Stomach smooth muscle (tissue), 2 donors: Measurements from ENCODE around the gene MYRFL.
"Not testable (repeated sequence)": the region's sequence is repeated elsewhere in the genome, so short reads cannot be mapped to it uniquely, and the experiment has no call there.

Source experiments
- H3K27ac ChIP-seq: one replicate; pipeline ENCODE4 v1.7.0; 2013; ENCODE audit warnings: mild to moderate bottlenecking, low read length, inconsistent platforms
- H3K27me3 ChIP-seq, 2 donors: one replicate each; pipeline ENCODE4 v1.7.0; 2013; ENCODE audit warnings: low read length in 2 of 2; ENCODE audit not compliant: insufficient read depth in 2 of 2, control insufficient read depth in 1 of 2
- H3K36me3 ChIP-seq, 2 donors: one replicate each; pipeline ENCODE4 v1.7.0; 2013; ENCODE audit warnings: low read length in 2 of 2; ENCODE audit not compliant: control insufficient read depth in 2 of 2, insufficient read depth in 2 of 2
- H3K4me1 ChIP-seq: one replicate; pipeline ENCODE4 v1.7.0; 2013; ENCODE audit warnings: low read length; ENCODE audit not compliant: control insufficient read depth, insufficient read depth
- H3K4me3 ChIP-seq, 2 donors: one replicate each; pipeline ENCODE4 v1.7.0; 2013; ENCODE audit warnings: low read length in 2 of 2
- H3K9ac ChIP-seq, 2 donors: one replicate each; pipeline ENCODE4 v1.7.0; 2013; ENCODE audit warnings: low read length in 2 of 2, mild to moderate bottlenecking in 1 of 2
- H3K9me3 ChIP-seq, 2 donors: one replicate each; pipeline ENCODE4 v1.7.0; 2013; ENCODE audit warnings: low read length in 2 of 2; ENCODE audit not compliant: control insufficient read depth in 2 of 2
- donor health status: healthy.
- donor health status: Pancreatic carcinoma.

Gene MYRFL

DNA sequence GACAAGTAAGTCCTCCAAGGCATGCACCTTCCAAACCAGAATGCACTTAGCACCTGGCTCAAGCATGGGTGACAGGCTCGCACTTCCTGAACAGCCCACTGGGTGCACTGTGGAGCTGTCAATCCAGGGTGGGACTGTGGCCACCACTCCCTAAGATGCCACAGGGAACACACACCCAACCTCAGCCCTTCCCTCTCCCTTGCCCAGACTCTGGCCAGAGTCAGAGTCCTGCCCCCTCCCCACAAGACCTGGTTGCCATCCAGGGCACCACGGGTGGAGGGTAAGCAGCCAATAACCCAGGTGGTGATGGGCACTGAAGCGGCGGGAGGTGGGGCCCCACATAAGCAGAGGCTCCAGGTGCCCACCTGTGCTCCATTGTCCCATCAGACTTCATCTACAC, 160.6 kb downstream of the MYRFL start:
- no peaks in the 10 kb centered on the region for H3K36me3 ChIP-seq

DNA sequence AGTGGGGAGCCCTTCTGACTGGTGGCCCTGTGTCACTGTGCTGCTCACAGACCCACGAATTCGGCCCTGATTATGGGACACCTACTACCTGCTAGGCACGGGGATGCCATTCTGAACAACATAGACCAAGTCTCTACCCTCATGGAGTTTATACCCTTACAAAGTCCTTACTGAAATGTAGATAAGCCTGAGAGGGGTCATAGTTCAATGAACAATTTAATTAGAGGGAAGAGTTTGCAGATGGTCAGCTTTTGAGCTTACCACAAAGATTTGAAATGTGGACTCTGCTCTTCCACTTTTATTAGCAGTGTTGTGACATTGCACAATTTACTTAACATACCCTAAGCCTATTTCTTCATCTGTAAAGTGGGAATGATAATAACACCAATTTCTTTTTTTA, 161.1 kb downstream of the MYRFL start:
- Histone ChIP-seq H3K9ac (no peak overlapping the region), H3K27me3 (no peaks in the 10 kb centered on the region), H3K4me1 (no peaks in the 10 kb centered on the region), H3K36me3 (no peaks in the 10 kb centered on the region), H3K9me3 (no peaks in the 10 kb centered on the region), H3K4me3 (no peak overlapping the region), H3K27ac (no peak overlapping the region)

More for the DNA sequence above, 160.6 kb downstream of the MYRFL start:
- H3K27ac ChIP-seq: no peak overlapping the region
- no peaks in the 10 kb centered on the region for H3K4me1 ChIP-seq
- no peak overlapping the region for H3K4me3 ChIP-seq
- H3K9ac ChIP-seq: no peak overlapping the region
- H3K9me3 ChIP-seq: no peaks in the 10 kb centered on the region
- H3K27me3 ChIP-seq: no peaks in the 10 kb centered on the region

DNA sequence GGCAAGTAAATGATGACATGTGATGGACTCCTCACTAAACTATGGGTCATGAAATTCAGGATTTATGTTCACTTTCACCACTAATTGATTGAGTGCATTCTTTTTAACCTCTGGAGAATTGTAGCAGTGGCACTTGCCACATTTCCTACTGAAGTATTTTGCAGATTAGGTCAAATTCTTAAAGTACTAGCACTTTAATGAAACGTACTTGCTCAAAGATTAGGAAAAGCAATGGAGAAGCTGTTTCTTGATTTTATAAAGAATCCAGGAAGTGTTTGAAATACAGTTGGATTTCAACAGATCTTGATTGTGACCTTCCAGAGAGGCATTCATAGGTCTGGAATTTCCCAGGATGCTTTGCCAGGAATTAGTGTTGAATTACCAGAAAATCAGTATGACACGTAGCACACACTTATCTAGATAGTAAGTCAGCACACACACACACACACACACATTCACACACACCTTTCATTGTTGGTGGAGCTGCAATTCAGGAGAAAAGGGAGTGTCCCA, 162.6 kb downstream of the MYRFL start:
- Histone ChIP-seq H3K9me3 (no peaks in the 10 kb centered on the region), H3K27ac (no peak overlapping the region), H3K27me3 (no peaks in the 10 kb centered on the region), H3K4me1 (no peaks in the 10 kb centered on the region), H3K36me3 (no peaks in the 10 kb centered on the region), H3K4me3 (no peak overlapping the region), H3K9ac (no peak overlapping the region)

DNA sequence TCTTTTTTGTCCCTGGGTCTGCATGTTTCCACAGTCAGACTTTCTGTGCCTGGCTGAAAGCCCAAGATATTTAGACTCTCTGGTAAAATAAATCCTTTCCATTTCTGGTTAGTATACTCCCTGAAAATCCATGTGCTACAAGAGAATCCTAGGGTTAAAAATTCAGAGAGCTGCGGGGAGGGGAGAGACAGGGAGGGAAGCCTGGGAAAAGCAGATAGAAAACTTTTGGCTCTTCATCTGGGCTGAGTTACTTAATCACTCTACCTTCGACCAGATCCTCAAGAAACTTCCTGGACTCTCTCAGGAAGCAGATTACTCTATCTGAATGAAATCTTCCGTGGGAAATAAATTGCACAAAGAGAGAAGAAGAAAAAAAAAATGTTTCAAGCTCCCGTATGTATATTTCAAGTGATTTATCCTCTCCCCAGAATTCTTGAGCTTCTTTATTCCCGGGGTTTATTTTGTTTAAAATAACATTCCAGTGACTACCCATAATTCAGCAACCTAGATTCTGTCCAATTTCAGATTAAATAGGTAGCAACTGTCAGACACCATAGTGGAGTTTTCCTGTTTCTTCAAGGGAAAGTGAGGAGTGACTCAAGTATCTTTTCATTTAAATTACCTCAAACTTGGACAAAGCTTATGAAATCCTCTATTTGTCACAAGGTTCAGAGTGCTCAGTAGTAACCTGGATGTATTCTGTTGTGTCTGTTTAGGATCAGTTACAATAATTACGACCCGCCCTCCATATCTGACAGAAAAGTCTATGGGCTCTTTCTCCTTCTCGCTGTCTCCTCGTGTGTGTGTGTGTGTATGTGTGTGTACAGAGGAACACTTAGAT, 163.7 kb downstream of the MYRFL start:
- Histone ChIP-seq H3K9ac (peak overlapping the region in 1 of 2 donors; percentile 14), H3K36me3 (no peaks in the 10 kb centered on the region), H3K27me3 (no peaks in the 10 kb centered on the region), H3K27ac (no peak overlapping the region), H3K9me3 (no peaks in the 10 kb centered on the region), H3K4me3 (no peak overlapping the region), H3K4me1 (no peaks in the 10 kb centered on the region)

DNA sequence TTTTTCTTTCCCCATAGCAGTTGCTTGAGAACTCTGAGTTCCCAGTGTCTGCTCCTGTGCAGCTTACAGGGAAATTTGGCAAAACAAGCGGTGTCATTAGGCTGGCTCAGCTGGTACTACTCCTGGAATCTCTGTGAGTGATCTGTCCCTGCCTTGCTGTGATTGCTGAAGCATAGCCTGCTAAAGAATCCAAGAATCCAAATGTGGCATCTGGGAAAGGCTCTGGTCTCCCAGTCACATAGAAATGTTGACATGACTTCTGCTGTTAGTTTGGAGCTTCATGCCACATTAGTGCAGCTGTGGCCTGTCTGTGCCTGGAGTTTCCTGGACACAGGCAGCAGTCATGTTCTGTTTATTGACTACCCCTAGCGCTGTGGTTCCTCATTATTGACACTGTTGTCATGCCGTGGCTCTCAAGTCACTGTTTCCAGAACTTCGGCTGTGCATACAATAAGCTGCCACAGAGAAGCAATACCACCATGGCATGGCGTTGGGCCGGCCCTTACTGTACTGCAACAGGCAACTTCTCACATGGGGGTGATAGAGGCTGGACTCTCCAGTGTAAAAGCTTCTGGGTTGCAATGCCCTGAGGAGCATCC, 166.8 kb downstream of the MYRFL start:
- no peak overlapping the region for H3K27ac ChIP-seq
- no peaks in the 10 kb centered on the region for H3K27me3 ChIP-seq

DNA sequence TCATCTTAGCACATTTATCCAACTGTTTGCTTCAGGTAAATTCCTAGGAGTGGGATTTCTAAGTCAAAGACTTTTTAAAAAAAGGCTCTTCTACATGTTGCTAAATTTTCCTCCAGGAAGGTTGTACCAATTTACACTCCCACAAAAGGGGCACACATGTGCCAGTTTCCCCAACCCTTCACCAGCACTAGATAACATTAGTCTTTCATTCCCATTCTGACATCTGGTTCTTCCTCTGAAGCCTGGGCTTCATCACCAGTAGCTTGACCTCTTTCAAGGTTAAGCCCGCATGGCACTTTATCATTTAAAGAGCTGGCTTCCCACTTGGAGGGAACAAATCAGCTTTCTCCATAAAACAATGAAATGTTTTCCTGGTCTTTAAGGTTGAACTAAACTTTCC, 168.4 kb downstream of the MYRFL start:
- H3K4me1 ChIP-seq: no peaks in the 10 kb centered on the region
- no peaks in the 10 kb centered on the region for H3K27me3 ChIP-seq

More for the DNA sequence above, 166.8 kb downstream of the MYRFL start:
- Histone ChIP-seq H3K9ac (no peak overlapping the region), H3K4me1 (no peaks in the 10 kb centered on the region), H3K36me3 (no peaks in the 10 kb centered on the region), H3K9me3 (no peaks in the 10 kb centered on the region), H3K4me3 (no peak overlapping the region)

DNA sequence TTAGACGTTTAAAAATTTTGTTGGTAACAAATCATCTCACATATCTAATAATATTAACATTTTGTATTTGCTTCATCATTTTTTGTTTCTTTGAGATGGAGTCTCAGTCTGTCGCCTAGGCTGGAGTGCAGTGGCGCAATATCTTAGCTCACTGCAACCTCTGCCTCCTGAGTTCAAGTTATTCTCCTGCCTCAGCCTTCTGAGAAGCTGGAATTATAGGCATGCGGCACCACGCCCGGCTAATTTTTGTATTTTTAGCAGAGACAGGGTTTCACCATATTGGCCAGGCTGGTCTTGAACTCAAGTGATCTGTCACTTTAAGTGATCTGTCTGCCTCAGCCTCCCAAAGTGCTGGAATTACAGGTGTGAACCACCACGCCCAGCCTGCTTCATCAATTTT, 169.1 kb downstream of the MYRFL start:
- not testable (repeated sequence) for H3K4me1 ChIP-seq, H3K27ac ChIP-seq, H3K9ac ChIP-seq, H3K9me3 ChIP-seq, H3K4me3 ChIP-seq, H3K27me3 ChIP-seq, H3K36me3 ChIP-seq

More for the DNA sequence above, 168.4 kb downstream of the MYRFL start:
- Histone ChIP-seq H3K9ac (no peak overlapping the region), H3K4me3 (no peak overlapping the region), H3K9me3 (no peaks in the 10 kb centered on the region), H3K36me3 (no peaks in the 10 kb centered on the region), H3K27ac (no peak overlapping the region)

DNA sequence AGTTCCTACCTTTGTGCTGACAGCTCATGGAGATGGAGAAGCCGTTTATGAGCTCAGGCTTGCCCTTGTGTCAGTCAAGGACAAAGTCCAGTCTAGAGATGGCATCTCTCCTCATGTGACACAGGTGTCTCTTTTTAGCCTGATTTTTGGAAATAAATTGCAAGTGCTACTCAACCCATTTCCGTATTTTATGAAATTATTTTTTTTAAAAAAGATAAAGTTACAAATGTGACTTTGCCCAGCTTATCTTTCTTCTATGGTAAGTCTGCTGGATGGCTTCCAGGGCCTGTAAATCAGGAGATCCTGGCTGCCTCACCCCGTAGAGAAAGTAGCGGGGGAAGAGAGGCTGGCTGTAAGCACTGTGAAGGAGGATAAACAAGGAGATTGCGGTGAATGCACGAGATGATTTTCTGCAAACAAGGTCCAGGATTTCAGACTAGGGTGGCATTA, 169.7 kb downstream of the MYRFL start:
- Histone ChIP-seq H3K27me3 (no peaks in the 10 kb centered on the region), H3K4me1 (no peaks in the 10 kb centered on the region), H3K27ac (no peak overlapping the region), H3K36me3 (no peaks in the 10 kb centered on the region), H3K4me3 (no peak overlapping the region), H3K9me3 (no peaks in the 10 kb centered on the region), H3K9ac (no peak overlapping the region)

DNA sequence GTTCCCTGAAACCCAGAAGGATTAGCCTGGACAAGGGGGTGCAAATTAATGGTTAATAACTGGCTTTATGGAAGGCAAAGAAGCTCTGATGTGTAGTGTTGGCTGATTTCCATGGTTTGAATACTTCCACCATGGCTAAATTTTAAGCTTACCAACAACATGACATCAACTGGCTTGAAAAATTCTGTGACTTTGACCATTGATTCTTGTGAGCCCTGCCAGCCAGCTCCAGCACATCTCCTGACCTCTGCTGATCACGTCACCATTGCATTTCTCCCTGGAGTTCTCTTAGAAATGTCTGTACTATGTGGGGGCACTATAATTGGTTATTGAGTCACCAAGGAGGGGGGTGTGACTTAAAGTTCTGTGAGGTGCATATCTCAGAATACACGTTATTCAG, 171.2 kb downstream of the MYRFL start:
- no peak overlapping the region for H3K9ac ChIP-seq
- H3K27ac ChIP-seq: no peak overlapping the region
- H3K36me3 ChIP-seq: no peaks in the 10 kb centered on the region
- H3K27me3 ChIP-seq: no peaks in the 10 kb centered on the region
- no peaks in the 10 kb centered on the region for H3K4me1 ChIP-seq
- no peaks in the 10 kb centered on the region for H3K9me3 ChIP-seq
- H3K4me3 ChIP-seq: no peak overlapping the region

DNA sequence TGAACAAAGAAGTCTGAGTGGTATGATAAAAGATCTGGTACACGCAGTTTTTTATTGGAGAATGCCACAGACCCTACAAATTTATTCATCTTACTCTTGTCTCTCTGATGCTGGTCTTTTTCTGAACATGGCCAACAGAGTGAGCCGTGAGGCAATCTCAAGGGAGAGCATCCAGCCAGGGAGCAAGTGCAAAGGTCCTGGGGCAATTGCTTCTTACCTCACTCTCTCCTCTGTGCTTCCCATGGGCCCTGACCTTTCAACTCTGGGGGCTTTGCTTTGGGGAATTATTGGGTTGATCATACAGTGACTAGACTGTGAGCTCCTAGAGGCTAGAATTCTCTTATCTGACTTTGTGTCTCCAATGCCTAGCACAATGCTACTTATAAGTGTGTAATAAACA, 171.7 kb downstream of the MYRFL start:
- Histone ChIP-seq H3K4me3 (no peak overlapping the region), H3K27me3 (no peaks in the 10 kb centered on the region), H3K27ac (no peak overlapping the region), H3K36me3 (no peaks in the 10 kb centered on the region), H3K4me1 (no peaks in the 10 kb centered on the region), H3K9ac (no peak overlapping the region), H3K9me3 (no peaks in the 10 kb centered on the region)

DNA sequence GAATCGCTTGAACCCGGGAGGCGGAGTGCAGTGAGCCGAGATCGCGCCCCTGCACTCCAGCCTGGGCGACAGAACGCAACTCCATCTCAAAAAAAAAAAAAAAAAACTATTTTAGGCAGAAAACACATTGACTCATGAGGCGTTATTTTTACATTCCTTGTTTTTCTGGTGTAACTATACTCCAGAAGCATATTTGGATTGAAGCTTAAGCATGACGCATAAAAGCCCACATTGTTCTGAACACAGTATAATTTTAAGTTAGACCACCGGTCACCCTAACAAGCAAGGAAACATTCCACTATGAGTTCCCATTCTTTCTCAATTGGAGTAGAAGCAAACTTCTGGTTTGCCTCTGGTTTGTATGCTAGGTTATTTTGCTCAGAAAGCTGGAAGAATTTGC, 173.0 kb downstream of the MYRFL start:
- Histone ChIP-seq H3K4me1 (no peaks in the 10 kb centered on the region), H3K4me3 (no peak overlapping the region), H3K27ac (no peak overlapping the region), H3K9ac (no peak overlapping the region), H3K27me3 (no peaks in the 10 kb centered on the region), H3K9me3 (no peaks in the 10 kb centered on the region), H3K36me3 (no peaks in the 10 kb centered on the region)
